ENCODE results near the gene DOCK9.

GRCh38 chr13:98778749-98779148, 199.1 kb downstream of the DOCK9 start:
- TF ChIP-seq POLR2A (IDR thresholded peaks at IDR 0.05), result no peak
- no peak for TF ChIP-seq CTCF (IDR thresholded peaks at IDR 0.05)

Measured in suprapubic skin (tissue), 3 donors.